ENCODE results near the gene COMMD7.
A peak's percentile ranks its signal among the peaks of the same experiment; 100 is the strongest.
"Not testable (repeated sequence)": the region's sequence is repeated elsewhere in the genome, so short reads cannot be mapped to it uniquely, and the experiment has no call there.

COMMD7 gene

DNA sequence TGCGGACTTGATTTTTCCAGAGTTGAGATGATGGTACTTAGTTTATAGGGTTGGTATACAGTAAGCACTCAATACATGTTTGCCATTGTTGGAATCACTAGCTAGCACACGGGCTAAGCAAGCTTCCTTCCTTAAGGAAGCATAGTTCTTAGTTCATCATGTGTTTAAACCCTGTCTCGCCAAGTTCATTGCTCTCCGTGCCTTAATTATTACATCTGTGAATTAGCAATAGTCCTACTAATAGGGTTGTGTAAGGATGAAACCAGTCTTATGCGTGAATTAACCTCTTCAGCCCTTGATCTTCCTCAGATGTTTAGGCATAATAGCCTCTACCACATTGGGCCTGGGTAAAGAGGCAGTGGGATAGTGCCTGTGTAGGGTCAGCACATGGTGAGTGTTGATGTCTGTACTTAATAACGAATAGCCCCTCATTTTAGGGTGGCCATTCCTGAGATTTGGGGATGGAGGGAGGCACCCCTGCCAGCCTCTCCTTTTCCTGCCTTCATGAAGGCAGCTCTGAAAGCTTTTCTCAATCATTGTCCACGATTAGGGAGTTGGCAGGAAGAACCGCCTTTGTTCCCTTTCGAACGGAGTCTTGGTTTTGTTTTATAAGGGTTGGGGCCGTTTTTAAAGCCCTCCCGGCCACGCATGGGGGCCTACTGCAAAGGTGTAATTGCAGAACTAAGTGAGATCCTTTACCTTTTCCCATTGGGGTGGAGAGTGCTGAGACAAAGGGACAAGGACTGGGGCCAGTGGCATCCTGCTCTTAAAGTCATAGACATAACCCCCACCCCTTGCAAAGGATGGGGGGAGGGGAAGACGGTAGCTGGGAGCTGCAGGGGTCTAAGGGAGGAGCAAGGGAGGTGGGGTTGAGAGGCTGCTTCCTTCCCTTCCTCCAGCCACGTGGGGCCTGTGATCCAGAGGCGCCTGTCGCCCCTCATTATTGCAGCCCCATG lies 21.0 kb upstream of the COMMD7 start:
- no peak for DNase-seq

DNA sequence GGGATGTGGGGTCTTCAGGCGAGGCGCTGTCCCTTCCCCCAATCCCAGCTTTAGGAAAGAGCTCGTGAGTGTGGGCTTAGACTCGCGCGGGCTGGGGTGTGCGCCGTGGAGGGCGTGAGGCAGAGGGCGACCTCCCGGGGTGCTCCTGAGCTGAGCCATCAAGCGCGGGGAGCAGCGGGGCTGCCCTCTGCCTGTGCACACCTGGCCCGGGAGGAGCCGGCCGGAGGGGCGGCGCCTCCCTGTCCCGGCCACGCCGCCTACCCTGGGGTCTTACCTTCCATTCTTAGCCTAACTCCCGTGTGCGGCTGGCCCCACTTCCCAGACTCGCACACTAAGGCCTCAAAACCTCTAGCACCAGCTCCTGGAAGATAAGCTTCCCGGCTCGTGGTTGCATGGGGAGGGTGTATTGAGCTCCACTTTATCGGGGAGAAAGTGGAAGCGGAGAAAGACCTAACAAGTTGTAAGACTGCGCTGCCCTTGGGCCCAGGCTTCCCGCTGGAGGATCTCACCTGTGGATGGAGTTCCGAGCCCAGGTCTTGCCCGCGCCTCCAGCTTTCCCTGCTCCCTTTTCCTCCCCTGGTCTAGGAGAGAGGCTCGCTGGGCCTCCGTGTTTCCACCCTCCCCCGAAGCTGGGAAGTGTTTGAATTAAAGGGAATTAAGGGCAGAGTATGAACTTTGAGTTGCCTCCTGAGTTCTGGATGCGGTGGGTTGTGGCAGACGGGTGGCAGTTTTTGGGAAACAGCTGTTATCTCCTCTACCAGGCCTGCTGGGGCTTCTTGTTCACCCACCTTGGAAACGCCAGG lies 20.1 kb upstream of the COMMD7 start:
- DNase-seq = peak; percentile 10

DNA sequence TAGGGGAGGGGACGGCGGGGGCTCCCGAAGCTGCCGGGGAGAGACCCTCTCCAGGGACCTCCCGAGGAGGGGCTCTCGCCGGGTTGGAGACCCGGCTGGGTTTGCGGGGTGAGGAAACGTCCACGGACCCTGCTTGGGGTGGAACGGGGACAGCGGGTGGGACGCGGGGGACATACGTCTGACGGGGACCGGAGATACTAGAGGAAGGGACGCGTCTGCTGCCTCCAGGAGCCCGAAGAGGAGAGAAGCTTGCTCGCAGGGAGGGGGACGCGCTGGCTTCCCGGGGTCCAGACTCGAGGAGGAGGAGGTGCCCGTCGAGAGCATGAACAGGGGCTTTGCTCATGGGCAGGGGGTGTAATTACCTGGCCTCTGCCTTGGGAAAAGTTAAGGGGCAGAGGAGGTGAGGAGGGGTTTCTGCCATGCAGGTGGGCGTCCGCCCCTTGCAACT lies 19.5 kb upstream of the COMMD7 start:
- DNase-seq = no peak

DNA sequence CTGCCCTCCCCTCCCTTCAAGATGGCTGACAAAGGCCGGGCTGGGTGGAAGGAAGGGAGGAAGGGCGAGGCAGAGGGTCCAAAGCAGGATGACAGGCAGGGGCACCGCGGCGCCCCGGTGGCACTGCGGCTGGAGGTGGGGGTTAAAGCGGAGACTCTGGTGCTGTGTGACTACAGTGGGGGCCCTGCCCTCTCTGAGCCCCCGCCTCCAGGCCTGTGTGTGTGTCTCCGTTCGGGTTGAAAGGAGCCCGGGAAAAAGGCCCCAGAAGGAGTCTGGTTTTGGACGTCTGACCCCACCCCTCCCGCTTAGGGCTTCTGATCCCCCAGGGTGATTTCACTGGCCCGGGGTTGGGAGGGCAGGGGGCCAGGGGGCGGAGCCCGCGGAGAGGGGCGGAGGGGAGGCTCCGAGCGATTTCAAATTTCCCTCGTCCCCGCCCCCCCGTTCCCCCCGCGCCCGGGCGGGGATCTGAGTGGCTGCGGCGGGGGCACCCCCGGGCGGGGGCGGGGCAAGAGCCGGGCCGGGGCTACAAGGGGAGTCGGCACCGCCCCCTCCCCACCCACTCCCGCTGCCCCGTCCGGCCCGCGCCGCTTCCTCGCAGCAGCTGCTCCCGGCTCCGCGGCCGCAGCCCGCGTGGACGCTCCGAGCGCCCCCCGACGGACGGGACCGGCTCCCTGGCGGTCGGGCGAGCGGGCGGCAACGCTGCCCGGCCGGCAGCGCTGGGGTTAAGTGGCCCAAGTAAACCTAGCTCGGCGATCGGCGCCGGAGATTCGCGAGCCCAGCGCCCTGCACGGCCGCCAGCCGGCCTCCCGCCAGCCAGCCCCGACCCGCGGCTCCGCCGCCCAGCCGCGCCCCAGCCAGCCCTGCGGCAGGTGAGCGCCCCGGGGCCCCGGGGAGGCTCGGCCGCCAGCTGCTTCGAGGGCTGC lies 18.8 kb upstream of the COMMD7 start, which contains the start of gene DNMT3B:
TSS of gene DNMT3B (plus strand) at position 555 of the 923 bp plus-strand sequence. CDS start 17,939 bp downstream, outside the sequence.
- DNase-seq = peak; percentile 64

DNA sequence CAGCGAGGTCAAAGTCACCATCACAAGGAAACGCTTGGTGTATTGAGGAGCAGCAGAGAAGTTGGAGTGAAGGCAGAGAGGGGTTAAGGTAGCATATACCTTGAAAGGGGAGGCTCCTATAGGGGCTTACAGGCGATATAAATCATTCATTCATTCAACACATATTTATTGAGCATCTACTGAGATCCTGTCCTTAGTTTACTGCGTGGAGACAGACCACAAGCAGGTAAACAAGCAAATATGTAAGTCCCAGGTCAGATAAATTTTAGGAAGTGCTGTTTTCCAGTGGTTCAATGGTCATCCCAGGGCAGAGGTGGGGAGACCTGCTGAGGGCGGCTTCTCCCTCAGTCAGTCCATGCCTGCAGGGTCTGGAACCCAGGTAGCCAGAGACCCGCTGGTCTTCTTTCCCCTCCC lies 18.2 kb upstream of the COMMD7 start:
- no peak for DNase-seq

DNA sequence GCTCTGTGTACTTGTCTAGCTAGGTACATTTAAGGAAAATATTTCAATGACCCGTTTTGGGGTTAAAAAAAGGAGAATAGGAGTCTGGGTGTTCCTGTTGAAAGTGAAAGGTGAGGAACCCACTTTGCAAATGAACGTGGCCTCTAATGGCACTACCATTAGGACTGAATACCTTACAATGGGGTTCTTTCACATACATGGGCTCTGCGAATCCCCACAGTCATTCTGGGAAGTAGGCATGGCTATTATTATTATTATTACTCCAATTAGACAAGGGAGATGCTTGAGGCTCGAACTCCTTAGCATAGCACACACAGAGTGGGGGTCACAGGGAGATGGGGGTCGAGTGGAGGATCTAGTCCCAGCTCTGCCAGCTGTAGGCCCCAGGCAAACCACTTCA lies 12.9 kb upstream of the COMMD7 start:
- no peak for DNase-seq

DNA sequence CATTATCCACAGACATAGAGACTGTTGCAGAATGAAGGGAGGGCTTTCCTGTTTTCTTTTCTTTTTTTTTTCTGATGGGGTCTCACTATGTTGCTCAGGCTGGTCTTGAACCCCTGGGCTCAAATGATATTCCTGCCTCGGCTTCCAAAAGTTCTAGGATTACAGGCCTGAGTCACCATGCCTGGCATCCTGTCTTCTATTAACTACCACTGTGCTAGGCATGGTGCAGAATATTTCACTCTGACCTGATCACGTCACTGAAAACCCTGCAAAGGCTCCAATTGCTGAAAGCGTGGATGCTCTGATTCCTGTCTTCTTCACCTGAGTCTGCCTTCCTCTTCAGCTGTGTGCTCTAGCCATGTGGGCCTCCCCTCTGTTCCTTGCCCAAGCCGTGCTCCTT lies 10.5 kb upstream of the COMMD7 start:
- no peak for DNase-seq

DNA sequence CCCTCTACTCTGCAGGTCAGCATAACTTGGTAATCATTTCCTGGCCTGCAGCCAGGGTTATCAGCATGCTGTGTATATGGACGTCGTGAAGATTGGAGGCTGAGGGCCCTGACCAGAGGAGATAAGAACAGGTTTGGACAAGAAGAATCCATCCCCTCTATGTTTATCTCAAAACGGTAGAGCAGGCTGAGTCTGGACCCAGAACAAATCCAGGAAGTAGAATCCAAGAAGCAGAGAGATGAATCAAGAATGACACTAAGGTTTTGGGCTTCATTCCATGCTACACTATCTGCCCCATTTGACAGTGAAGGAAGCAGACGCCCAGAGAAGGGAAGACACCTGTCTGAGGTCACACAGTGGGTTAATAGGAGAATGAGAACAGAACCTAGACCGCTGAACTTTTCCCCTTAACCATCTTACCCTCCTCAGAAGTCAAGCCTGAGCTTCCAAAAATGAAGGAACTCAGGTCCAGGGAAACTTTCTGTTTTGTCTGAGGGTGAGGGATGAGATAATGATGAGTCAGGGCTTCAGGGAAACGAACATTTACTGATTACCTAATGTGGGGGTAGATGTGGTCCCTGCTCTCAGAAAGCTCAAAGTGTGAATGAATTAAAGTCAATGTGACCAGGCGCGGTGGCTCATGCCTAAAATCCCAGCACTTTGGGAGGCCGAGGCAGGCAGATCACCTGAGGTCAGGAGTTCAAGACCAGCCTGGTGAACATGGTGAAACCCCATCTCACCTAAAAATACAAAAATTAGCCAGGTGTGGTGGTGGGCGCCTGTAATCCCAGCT lies 9.4 kb upstream of the COMMD7 start:
- DNase-seq = no peak

DNA sequence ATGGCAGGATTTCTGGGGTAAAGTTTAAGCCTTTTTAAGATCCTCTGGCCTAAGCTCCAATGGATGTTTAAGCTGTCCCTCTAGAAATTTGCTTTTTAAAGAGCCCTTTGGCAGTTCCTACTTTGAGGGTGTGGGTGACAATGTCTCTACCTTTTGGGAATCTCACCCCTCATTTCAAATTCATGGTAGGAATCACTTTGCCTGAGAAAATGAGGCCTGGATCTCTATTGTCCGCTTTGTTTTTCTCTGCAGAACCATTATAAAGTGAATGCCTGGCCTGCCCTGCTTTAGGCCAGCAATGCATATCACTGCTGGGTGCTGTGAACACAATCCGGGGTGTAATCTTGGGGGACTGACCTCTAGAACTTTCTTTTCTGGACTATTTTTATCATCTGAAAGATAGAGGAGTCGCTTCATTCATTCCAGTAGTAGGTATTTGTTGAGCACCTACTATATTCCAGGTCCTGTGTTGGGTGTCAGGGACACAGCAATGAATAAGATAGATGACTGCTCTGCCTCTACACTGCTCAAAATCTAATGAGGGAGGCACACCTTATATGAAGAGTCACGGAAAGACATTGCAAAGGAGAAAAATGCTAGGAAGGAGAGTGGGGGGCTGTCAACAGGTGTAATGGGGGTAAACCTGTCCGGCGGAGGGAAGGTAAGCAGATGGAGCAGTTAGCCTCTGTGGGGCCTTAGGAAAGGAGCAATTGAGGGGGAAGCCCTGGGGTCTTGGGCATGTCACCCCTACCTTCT lies 8.6 kb upstream of the COMMD7 start:
- no peak for DNase-seq

DNA sequence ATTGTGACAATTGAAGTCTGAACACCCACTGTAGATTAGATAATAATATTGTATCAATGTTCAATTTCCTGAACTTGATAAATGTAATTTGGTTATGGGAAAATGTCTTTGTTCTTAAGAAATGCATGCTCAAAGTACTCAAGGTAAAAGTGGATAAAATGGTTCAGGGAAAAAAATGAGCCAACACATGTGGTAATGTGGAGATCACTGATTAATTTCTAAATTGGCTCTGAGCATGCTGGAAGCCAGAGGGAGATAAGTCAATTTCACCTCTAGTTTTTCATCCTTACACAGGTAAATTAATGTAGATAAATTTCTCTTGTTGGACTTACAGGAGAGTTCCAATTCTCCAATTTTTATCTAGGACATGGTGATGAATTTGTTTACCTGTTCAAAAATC lies 8.0 kb upstream of the COMMD7 start:
- no peak for DNase-seq

DNA sequence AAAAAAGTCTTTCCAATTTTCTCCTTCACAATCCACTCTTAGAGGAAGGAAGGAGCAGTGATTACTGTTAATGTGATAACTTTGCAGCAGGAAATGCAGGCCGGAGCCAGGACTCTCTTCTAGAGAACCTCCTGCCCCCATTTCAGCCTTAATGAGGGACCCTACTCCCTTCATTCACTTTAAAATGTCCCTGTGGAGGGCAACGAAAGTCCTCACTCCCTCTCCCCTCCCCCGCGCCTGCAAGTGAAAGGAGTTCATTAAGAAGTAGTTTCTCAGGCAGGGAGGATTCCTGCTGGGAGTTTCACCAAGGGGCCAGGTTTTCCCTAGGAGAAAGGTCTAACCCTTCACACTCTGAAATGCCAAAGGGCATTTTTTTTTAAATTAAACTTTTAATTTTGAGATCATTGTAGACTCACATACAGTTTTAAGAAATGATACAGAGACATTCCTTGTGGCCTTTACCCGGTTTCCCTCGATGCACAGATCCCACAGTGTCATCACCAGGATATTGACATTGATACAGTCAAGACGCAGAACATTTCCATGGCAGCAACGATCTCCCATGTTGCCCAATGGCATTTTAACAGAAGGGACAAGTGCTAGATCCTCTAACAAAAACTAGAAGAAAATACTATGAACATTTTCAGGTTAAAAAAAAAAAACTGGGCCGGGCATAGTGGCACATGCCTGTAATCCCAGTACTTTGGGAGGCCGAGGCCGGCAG lies 6.8 kb upstream of the COMMD7 start:
- DNase-seq = no peak

DNA sequence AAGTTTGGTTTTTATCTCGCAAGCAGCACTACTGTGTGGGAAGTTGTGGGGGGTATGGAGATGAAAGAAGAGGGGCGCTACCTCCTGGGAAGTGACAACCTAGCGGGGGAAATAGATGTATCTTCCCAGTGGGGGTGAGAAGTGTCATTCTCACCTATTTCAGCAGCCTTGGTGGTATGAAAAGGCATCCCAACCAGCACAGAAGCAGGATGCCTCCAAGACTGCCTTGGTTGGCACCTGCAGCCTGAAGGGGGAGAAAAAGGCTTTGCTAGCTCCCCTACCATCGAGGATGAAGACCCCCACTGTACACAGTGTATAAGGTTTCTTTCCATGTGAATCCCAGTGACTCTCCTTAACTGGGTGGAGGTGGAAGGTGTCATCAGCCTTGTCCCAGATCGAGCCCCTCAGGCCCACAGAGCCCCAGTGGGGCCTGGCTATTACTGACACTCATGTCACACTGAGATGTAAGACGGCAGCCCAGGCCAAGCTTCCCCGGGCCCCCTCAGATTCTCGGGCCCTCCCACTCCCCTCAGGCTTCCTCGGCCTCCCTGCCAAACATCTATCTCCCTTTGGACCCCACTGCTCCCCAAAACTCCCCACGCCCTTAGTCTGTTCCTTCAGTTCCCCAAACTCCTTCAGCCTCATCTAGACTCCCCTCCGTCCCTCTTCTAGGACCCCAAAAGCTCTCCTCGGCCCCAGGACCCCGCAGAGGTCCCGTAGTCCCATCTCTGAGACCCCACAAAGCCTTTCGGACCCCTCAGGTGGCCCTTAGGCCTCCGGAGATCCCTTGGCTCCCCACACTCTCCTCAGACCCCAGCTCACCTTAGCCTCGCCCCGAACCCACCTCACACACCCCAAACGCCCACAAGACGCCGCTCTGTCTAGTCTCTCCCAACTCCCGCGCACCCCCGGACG lies 688 bp downstream of the COMMD7 start:
- DNase-seq = no peak

DNA sequence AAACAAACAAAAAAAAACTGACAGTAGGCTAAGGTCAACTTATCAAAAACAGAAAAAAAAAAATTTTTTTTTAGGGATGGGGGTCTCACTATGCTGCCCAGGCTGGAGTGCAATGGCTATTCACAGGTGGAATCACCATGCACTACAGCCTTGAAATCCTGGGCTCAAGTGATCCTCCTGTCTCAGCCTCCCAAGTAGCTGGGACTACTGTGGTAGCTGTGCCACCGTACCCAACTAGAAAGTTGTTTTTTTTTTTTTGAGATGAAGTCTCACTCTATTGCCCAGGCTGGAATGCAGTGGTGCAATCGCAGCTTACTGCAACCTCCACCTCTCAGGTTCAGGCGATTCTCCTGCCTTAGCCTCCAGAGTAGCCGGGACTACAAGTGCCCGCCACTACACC lies 2.1 kb downstream of the COMMD7 start:
- no peak for DNase-seq

DNA sequence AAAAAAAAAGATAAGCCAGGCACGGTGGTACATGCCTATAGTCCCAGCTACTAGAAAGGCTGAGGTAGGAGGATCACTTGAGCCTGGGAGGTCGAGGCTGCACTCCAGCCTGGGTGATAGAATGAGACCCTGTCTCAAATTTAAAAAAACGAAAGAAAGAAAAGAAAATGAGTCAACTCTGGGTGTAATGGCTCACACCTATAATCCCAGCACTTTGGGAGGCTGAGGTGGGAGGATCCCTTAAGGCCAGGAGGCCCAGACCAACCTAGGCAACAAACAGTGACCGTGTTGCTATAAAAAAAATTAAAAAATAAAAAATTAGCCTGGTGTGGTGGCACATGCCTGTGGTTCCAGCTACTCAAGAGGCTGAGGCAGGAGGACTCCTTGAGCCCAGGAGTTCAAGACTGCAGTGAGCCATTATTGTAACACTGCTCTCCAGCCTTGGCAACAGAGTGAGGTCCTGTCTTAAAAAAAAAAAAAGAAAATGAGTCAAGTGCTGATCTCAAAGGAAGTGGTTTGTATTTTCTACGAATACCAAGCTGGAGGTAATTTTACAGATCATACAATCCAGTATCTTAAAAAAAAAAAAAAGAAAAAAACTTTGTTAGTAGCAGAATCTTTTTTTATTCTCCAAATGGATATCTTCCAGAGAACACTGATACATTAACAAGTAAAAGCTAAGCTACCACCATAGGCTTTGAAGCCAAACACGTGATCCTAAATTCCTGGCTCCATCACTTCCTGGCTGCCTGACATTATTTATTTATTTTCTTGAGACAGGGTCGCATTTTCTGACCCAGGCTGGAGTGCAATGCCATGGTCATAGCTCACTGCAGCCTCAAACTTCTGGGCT lies 5.7 kb downstream of the COMMD7 start:
- peak; percentile 19 for DNase-seq

DNA sequence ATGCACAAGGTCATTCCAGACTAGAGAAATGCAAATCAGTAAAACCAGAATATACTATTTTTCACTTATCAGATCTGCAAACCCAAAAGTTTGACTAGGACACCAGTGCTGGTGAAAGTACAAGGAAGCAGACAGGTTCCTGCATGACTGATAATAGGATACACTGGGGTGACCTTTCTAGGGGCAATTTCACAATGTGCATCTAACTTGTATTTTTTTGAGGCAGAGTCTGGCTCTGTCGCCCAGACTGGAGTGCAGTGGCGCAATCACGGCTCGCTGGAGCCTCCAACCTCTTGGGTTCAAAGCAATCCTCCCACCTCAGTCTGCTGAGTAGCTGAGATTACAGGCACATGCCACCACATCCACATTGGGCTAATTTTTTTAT lies 11.4 kb downstream of the COMMD7 start:
- DNase-seq = no peak

DNA sequence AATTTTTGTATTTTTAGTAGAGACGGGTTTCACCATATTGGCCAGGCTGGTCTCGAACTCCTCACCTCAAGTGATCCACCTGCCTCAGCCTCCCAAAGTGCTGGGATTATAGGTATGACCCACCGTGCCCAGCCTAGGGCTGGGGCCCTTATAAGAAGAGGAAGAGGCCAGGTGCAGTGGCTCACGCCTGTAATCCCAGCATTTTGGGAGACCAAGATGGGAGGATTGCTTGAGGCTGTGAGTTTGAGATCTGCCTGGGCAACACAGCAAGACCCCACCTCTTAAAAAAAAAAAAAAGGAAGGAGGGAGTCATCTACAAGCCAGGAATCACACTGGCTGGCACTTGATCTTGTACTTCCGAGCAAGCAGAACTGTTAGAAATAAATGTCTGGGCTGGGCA lies 13.9 kb downstream of the COMMD7 start:
- DNase-seq = not testable (repeated sequence)

DNA sequence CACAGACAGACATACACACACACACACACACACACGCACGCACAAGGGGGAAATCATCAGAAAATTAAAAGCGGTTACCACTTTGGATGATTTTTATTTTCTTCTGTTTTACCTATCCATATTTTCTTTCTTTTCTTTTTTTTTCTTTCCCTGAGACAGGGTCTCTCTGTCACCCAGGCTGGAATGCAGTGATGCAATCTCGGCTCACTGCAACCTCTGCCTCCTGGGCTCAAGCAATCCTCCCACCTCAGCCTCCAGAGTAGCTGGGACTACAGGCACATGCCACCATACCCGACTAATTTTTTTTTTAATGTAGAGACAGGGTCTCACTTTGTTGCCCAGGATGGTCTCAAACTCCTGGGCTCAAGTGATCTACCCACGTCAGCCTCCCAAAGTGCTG lies 14.8 kb downstream of the COMMD7 start:
- DNase-seq = not testable (repeated sequence)

DNA sequence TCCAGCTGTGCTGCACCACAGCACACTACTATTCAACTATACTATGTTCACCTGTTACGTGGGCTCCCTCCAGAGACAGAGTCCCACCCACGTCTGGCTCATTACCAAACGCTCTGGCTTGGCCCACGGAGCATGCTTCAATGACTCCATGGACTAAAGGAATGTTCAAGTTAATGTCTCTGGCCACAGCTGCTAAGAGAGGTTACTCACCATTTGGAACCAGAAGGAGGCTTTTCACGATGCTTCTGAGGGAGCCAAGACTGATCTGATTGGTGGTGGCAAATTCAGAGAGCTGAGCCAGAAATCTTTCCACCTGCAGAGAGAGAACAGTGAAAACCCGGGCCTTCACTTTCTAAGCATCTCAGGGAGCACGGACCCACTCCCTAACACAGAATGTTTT lies 15.6 kb downstream of the COMMD7 start:
- no peak for DNase-seq
